GM10847 (cell line): Measurements from ENCODE around the gene DYNC1I1.

Experiments used
- POLR2A ChIP-seq: IDR thresholded peaks from 2 replicates; pipeline ENCODE4 v1.6.1; 2011; ENCODE audit not compliant: insufficient read length; ENCODE audit errors: extremely low read depth

The DYNC1I1 gene

DNA sequence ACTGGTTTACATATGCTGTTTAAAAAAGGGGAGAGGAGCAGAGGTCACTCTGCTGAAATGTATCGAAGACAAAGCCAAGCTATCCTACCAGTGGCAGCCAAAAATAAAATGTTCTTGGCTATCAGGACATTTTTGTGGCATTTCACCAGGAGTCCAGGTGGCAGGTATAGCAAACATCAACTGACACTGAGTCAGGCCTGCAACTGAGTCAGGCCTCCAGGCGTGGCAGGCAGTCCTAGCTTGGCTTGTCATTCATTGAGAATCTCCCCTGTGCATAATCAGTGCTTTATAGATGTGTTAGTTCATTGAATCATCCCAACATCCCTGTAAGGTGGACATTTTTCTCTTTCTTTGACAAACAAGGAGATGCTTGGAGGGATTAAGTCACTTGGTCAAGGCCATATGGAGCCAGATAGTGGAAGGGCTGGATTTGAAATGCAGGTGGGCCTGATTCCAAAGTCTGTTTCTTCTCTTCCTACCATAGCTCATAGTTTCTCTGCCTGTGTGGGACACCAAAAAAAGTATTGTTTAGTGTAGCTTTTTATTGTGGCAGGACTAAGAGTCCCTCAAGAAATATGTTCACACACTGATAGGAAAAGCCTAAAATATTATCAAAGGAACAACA, 4.3 kb downstream of the DYNC1I1 start:
- TF ChIP-seq POLR2A, result no peak

DNA sequence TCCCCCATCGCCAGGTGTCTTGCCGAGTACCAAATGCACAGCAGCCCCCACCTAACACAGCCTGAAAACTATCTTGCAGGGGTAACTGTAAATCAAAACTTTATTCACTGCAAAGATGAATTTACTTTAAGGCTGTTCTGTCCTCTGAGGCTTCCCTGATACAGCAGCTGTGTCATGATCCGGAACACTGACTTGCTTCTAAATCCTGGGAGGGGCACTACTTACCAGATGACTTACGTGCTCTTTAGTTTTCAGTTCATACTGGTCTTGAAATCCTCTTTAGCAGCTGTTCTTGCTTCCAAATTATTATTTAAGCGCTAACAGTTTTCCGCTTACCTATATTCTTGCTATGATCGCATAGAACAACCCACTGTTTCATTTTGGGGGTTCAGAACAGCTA, 4.9 kb downstream of the DYNC1I1 start:
- no peak for TF ChIP-seq POLR2A

DNA sequence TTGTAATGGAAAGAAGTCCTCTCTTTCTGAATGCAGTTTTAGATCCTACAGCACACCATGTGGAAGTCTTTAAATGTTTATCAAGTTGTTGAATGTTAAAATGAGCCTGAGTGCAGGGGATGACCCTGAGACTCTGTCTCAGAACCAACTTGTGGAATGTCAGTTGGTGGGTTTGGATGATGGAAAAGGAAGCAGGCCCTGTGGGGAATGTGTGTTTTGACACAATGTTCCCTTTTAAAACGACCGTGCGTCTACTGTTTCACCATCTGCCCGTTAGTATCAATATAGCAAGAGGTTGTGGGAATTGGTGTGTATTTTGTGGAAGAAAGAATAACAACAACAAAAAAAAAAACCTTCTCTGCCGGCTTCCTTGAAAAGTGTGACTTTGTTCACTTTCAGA, 8.3 kb downstream of the DYNC1I1 start:
- TF ChIP-seq POLR2A, result no peak

DNA sequence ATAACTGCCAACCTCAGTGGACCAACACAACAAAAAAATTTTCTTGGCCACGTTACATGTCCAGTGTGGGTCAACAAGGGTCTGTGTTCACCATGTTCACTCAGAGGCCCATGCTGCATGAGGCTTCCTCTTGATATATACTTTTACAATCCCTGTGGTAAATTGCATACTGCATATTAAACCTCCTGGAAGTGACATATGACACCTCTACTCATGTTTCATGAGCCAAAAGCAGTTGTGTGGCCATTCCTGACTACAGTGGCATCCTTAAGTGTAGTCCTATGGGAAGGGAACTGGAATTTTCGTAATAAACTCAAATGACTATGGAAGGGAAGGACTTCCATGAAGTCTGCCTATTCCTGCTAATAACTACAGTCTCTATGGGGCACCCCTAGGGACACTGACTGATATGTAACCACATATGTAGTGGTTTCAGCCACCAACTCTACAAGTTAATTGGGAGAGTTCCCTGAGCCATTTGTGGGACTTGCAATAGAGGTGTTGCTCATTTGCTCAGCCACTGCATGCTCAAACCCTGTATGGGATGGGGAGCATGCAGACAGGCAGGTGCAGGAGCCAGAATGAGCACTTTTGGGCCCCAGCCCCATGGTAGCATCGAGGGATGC, 9.7 kb downstream of the DYNC1I1 start:
- TF ChIP-seq POLR2A, result no peak

DNA sequence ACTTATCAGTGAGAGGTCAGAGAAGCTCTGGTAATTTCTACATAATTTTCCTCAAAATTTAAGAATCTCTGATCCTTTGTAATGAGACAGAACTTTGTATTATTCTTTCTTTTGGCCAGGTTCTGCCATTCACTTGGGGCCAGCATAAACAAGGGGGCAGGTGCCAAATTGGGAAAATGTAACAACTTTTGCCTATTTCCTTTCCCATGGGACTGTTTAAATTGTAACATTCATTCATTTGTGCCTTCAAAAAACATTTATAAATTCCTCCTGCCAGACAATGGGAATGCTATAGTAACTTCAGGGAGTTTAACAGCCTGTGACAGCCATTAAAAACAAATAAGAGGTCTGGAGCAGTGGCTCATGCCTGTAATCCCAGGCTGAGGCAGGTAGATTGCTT, 12.4 kb downstream of the DYNC1I1 start:
- no peak for TF ChIP-seq POLR2A

DNA sequence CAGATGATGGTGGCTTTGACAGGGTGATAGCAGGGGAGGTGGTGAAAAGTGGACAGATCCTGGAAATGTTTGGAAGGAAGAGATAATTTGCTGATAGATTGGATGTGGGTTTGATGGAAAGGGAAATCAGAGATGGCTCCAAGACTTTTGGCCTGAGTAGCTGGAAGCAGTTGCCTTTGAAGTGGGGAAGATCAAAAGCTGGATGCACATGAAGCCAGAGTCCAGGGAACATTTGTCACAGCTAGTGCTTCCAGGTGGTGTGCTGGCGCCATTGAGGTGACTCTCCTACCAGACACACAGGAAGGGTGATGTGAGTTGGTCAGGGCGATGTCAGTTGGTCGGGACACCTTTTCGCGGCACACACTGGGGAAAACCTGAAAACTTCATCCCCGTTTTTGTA, 15.9 kb downstream of the DYNC1I1 start:
- no peak for TF ChIP-seq POLR2A

DNA sequence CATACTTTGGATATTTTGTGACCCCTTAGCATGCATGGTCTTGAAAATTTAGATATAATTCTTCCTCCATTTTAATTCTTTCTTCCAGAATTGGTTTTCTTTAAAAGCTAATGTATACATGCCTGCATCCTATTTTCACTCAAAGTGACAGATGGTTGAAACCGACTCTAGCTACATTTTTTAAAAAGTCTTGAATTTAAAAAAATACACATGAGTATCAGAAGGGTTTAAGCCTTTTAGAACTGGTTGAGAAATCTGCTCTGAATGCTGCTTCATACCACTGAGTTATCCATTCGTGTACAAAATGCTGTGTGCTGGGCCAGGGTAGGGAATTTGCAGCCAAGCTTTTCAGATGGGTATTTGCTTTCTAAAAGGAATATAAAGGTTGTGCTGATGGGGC, 16.5 kb downstream of the DYNC1I1 start:
- TF ChIP-seq POLR2A, result no peak

DNA sequence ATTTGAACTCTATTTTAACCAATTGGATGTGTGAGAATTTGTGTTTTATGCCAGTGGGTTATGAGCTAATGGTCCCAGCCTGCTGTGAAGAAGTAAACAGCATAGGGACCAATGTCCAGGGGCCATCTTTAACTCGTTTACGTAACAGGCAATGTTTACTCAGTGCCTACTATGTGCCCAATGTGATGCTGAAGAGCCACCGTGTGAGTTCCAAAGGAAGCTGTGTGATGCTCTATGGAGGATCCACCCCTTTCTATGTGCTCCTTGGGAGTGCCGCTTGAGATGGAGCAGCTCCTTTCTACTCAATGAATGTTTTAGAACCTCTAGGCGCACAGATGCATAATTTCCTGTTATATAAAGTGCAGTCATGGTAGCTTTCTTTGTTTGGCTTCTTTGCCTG, 21.3 kb downstream of the DYNC1I1 start:
- no peak for TF ChIP-seq POLR2A

DNA sequence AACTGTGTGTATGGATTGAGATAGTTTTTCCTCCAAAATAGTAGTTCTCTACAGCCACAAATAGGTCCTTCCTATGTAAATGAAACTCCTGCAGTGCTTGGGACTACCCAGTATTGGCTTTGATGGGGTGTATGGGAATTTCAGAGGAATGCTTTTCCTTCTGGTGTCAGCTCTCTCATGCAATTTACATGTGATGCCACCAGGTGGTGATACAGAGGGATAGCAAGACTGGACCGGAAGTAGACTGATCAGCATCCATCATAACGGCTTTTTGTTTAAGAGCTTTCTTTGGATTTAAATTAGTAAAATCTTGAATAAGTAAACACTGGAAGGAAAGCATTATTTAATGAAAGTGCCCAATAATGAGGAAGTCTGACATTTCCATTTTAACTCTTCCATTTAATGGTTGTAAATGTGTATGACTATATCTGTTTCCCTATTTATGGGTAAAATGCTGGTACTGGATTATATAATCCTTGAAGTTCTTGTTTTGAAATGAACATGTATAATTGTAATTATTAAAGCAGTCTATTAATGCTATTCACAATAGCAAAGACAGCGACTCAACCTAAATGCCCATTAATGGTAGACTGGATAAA, 22.7 kb downstream of the DYNC1I1 start:
- no peak for TF ChIP-seq POLR2A

DNA sequence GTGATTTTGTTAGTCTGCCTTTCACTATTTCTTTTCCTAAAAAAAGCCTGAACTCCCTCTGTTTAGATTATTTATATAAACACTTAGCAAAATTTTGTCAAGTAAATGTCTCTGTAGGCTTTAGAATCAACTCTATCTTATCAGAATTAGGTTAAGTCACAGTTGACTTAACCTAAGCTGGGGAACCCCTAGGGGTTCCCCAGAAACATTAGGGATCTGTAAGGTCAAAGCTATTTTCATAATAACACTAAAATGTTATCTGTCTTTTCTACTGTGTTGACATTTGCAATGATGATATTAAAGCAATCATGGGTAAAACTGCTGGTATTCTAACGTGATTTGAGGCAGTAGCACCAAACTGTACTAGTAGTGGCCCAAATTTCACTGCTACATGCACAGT, 24.3 kb downstream of the DYNC1I1 start:
- TF ChIP-seq POLR2A, result no peak

DNA sequence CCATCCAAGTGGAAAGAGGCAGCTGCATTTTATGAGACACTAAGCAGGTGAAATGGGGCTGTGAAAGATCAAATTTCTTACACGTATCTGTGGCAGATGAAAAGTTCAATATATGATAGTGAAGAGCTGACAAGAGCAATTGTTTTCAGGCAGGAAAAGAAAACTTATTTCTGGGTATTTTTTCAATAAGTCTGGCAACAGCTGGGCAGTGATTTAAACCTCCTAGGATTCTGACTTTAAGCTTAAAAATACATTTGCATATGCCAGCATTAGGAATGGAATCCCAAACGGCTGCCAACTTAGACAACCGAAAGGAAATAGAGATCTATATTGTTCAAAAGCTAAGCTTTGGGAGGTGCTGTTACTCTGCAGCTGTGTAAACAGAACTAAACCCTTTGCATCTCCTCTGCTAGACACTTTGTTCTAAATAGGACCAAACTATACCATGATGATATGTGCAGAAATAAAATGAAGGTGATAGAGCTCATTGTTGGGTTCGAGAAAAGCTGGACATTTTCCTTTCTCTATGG, 26.1 kb downstream of the DYNC1I1 start:
- no peak for TF ChIP-seq POLR2A

DNA sequence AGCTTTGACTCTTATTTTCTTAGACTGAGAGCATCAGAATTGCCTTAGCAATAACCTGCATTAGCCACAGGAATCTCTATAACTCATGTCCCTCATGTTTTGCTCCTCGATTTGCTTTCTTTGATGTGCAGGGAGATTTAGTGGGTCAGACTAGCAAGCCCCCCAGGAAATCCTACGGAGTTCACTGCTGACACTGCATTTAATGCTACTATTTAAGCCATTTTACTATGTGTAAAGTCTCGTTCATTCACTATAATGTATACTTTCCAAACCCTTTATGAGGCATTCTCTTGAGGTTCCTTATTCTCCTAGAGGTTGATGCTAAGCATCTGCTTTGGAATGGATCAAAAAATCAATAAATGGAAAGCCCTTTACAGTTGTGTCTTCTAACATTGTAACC, 28.4 kb downstream of the DYNC1I1 start:
- TF ChIP-seq POLR2A, result no peak

DNA sequence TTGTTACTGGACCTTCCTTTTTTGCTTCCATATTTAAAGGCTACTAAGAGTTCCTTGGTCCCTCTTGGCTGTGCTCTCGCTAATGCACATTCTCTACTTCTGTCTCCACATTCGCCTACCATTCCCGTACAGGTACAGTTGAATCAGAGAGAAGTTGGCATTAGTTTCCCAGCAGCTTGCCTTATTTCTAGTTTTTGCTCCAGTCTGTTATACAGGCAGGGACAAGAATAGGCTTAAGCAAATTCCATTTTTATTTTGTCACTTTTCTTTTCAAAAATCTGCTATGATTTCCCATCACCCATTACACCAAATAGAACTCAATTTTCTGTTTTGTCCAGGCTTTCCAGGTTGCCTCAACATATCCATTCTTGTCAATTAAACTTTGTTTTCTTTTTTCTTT, 29.9 kb downstream of the DYNC1I1 start:
- TF ChIP-seq POLR2A, result no peak

DNA sequence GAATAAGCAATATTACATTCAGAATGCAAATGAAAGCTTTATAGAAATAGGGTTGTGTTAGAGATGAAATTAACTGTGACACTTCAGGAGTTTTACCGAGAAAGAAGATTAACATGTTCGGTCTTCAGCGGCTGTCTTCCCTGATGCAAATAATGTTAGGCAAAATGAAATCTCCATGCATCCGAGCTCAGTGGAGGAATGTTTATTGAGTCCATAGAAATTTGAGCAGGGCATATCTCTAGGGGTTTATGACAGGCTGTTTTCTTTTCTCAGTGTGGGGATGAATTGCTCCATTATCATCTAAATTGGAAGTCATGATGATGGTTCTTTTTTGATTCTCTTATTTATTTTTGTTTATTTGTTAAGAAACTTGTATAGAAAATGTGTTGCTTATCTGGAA, 31.7 kb downstream of the DYNC1I1 start:
- no peak for TF ChIP-seq POLR2A

DNA sequence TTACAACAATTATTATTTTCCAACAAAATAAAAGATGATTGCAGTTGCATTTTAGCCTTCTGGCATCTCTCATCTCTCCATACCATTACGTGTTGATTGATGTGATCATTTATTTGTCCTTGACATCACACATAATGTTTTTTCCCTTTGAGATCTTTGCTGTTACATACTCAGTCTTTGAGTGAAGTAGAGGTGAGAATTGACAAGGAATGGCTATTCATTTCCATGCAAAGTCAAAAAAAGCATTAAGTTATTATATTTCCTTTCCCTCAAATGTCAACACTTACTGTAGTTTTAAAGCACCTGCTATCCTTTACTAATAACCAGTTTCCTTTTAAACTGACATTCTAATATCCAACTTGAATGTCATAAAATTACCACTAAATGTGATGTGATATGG, 33.6 kb downstream of the DYNC1I1 start:
- TF ChIP-seq POLR2A, result no peak

DNA sequence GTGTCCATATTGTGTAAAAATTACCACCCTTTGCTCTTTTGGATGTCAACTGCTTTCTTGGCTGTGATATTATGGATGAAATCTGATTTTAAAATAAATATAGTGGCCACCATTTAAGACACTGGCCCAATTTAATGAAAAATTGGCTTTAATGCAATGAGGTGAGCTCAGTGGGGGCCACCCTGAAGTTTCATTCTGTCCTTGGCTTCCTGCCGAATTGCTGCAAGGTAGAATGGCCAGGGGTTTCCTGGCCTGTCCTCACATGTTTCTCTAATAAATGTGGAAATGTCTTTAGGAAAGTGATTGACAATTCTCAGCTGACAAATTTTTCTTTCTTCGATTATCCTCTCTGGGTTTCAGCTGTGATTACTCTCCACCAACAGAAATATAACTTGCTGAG, 36.0 kb downstream of the DYNC1I1 start:
- no peak for TF ChIP-seq POLR2A
